Measurements from ENCODE around the gene SPATA31C1.
"Not testable (repeated sequence)": the region's sequence is repeated elsewhere in the genome, so short reads cannot be mapped to it uniquely, and the experiment has no call there.

The SPATA31C1 gene

DNA sequence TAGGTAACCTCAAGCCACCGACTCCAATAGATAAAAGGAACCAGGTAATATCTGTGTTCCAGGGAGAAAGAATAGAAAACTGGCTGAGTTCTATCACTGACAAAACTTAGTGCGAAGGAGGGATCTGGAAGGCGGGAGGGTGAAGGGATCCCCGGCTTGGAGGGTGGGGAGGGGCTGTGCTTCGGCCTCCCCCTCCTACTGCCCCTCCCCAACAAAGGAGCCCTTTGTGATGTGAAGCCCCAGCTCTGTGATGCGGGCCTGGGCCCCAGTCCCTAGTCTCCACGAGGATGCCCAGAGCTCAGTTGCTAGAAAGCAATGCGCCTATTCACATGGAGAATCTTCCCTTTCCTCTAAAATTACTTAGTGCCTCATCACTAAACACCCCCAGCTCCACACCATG lies at the start of gene SPATA31C1:
SPATA31C1 (plus strand) TSS at position 301 of the 400 bp plus-strand sequence.
- not testable (repeated sequence) for DNase-seq

- DNase-seq, result no peak
Observed at GRCh38 chr9:87868175-87868574, 49.6 kb upstream of the SPATA31C1 start.

GRCh38 chr9:87868635-87869034 lies 49.1 kb upstream of the SPATA31C1 start:
- DNase-seq, result no peak

- DNase-seq, result no peak
Observed at GRCh38 chr9:87869082-87869481, 48.7 kb upstream of the SPATA31C1 start.

- DNase-seq, result no peak
Observed at GRCh38 chr9:87871425-87872078, 46.2 kb upstream of the SPATA31C1 start.

DNA sequence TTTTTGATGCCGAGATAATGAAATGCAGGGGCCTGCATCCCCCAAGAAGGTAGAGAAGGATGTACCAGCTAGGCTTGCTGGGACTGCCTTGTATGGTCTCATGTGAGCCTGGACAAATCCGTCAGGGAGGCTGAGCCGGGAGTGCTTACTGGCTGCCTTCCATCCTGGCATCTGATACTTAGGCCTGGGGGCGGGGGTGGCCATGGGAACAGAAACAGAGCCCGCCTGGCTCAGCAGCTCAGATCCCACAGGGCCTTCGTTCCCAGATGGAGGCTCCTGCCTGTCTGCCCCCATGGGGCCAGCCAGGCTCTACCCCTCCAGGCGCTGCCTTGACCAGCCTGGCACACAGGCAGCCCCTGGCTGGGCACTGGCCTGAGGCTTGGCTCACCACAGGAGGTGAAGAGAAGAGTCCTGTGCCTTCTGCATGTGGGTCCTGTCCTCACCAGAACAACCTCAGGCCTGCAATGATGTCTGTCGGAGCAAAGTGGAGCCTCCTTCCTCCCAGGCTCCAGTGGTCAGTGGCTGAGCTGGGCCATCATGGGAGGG lies 45.6 kb upstream of the SPATA31C1 start:
- no peak for DNase-seq

DNA sequence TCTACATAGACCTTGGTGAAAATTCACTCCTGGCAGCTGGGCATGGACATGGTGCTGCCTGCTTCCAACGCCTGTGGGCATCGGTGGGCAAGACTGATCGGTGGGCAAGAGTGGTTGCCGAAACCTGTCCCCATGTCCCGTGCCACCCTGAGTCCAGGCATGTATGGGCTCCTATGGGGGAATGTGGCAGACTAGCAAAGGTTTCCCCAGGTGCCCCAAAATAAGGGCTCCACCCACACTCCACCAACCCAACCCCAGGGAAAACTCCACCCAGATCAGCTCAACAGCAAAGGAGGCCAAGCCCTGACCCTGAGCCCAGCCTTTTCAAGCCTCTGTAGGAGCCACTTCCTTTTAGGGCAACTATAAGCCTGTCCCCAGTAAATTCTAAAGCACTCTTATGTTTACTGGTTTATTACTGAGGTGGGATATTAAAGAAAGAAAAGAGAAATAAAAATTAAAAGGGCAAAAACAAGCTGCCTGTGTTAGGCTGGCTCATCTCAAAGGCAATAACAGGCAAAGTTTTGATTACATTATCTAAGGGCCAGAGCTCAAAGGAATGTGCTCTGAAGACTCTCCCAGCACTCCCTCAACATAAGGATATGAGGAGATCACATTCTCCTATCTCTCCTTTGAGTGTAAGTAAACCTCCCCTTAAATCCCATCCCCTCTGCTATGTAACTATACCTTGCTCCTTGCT lies 44.0 kb upstream of the SPATA31C1 start:
- no peak for DNase-seq

GRCh38 chr9:87874304-87874623 lies 43.5 kb upstream of the SPATA31C1 start:
- no peak for DNase-seq

GRCh38 chr9:87875060-87875459 lies 42.7 kb upstream of the SPATA31C1 start:
- DNase-seq, result no peak

DNA sequence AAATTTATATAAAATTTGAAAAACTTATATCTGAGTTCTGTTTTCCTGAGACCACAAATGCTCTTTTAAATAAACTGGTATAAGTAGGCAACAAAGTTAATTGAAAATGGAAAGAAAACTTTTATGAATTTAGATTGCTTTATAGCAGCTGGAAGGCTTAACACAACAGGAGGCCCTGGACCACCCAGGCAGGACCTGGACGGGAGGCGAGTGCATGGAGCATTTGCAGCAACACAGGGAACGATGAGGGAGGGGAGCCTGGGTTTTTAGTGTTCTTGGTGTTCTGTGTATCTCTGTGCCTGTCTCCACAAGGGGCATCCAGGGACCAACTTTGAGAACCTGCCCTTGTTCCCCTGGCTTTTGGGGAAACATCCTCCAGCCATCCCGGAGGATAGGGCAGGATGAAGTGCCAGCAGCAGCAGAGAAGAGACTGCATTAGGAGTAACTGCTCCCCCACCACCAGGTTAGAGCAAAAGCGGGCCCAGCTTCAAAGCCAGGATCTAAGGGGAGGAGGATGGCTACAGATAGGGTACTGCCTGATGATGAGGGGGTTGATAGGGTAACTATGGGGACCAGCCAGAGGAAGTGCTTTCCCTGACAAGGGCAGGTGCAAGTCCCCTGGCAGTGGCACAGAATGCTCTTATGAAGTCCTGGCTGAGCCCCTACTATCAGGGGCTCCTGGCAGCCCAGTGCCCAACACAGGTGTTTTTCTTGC lies 41.8 kb upstream of the SPATA31C1 start:
- no peak for DNase-seq

- DNase-seq, result no peak
Observed at GRCh38 chr9:87876708-87877107, 41.1 kb upstream of the SPATA31C1 start.

DNA sequence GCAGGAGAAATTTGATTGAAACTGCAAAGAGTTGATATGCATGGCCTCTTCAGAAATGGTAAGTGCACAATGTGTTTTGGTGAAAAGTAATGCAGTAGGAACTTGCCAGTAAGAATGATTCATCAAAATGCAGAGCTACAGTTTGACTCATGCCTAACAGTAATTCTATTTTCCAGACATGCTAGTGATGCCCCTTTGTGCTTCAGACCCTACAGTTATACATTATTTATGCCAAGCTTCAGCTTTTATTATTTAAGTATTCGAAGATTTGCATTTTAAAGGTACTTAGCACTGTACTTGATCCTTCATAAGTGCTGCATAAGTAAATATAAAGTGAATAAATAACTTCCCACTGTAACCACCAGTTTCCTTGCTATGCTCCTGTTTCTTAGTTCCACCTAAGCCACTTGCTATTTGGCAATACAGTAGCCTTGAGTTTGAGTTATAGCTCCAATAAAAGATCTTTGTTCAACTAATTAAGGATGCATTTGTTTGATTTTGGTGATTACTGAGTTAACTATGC lies 38.7 kb upstream of the SPATA31C1 start:
- peak; percentile 72 for DNase-seq

DNA sequence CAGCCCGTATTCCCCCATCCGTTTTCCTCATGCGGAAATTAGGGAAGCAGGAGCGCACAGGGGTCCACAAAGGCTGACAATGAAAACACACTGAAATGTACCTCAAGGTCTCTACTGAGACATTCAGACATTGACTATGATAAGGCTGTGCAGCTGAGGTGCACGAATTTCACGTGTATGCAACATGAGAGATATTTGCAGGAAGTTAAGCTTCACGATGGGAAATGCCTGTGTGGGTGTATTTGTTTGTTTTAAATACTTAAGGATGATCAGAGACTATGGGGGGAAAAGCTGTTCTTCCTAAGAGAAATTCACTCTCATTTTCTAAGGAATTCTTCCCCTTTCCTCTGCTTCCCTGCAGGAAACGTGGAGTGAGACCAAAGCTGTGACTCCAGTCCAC lies 37.6 kb upstream of the SPATA31C1 start:
- DNase-seq, result no peak

DNA sequence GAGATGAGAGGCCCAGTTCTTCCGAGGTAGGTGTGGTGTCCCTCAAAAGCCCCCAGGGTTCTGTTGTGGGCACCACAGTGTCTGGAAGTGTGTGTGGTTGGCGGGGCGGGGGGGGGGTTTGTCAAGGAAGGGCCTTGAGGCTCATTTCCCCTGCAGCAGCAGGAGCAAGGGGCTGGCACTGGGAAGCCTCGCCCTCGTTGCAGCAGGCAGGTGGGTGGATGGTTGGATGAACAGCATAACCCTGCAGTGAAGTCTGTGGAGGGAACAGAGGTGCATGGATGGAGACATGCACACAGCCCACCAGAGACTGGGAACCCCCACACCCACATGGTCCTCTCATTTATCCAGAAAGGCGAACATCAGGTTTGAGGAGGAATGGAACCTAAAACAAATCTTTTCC lies 37.1 kb upstream of the SPATA31C1 start:
- DNase-seq, result no peak

GRCh38 chr9:87882627-87883026 lies 35.1 kb upstream of the SPATA31C1 start, which contains the start of gene SPATA31E1:
TSS of gene SPATA31E1 (plus strand) at chr9:87882877. CDS start at chr9:87882892, 15 bp downstream.
- DNase-seq, result no peak

GRCh38 chr9:87883274-87883673 lies 34.5 kb upstream of the SPATA31C1 start:
- DNase-seq, result no peak

DNA sequence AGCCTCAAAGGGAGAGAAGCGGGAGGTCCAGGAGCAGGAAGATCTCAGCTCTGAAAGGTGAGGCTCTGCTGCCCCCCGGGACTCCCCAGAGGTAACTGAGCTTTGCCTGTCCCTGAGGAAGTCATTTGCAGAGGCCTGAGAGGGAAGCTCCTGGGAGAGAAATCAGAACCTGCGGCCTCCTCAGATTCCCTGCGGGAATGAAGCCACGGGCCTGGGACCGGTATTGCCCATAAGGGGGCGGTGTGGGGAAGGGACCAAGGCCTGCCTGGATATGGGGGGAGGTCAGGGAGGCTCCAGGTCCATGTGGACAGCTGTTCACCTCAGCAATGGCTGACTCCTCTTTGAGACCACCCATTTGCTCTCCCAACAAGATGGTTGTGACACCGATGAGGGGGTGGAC lies 33.8 kb upstream of the SPATA31C1 start:
- no peak for DNase-seq

DNA sequence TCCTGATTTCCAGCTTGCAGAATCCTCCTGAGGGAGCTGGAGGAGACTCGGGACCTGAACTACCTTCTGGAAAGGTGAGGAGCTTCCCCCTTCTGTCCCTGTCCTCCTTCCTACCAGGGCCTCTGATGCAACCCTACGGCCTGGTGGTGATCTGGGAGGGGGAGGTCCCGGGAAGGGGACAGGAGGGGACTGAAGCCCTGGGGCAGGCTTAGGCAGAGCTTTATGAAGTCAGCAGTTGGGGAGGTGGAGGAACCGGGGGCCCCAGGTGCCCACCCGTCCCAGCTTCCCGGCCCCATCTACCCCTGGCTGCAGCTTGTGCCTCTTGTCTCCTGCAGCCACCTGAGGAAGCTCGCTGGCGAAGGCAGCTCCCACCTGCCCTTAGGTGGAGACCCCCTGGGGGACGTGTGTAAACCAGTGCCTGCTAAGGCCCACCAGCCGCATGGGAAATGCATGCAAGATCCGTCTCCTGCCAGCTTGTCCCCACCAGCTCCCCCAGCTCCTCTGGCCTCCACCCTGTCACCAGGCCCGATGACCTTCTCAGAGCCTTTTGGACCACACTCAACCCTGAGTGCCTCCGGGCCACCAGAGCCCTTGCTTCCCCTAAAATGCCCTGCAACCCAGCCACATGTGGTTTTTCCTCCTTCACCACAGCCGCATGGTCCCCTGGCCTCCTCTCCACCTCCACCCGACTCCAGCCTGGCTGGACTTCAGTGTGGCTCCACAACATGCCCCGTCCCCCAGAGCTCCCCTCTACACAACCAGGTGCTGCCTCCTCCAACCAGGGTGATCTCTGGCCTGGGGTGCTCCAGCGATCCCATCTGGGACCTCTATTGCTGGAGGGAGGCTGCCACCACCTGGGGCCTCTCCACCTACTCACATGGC lies 32.9 kb upstream of the SPATA31C1 start:
- DNase-seq, result no peak

DNA sequence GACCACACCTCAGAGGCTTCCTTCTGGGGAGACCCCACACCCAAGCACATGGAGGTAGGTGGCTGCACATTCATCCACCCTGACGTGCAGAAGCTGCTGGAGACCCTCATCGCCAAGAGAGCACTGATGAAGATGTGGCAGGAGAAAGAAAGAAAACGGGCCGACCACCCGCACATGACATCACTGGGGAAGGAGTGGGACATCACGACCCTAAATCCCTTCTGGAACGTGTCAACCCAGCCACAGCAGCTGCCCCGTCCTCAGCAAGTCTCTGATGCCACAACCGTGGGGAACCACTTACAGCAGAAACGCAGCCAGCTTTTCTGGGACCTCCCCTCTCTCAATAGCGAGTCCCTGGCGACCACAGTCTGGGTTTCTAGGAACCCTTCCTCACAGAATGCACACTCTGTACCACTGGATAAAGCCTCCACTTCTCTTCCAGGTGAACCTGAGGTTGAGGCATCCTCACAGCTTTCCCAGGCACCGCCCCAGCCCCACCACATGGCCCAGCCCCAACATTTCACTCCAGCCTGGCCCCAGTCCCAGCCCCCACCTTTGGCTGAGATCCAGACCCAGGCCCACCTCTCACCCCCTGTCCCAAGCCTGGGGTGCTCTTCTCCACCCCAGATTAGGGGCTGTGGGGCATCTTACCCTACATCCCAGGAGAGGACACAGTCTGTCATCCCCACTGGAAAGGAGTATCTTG lies 32.1 kb upstream of the SPATA31C1 start:
- no peak for DNase-seq

DNA sequence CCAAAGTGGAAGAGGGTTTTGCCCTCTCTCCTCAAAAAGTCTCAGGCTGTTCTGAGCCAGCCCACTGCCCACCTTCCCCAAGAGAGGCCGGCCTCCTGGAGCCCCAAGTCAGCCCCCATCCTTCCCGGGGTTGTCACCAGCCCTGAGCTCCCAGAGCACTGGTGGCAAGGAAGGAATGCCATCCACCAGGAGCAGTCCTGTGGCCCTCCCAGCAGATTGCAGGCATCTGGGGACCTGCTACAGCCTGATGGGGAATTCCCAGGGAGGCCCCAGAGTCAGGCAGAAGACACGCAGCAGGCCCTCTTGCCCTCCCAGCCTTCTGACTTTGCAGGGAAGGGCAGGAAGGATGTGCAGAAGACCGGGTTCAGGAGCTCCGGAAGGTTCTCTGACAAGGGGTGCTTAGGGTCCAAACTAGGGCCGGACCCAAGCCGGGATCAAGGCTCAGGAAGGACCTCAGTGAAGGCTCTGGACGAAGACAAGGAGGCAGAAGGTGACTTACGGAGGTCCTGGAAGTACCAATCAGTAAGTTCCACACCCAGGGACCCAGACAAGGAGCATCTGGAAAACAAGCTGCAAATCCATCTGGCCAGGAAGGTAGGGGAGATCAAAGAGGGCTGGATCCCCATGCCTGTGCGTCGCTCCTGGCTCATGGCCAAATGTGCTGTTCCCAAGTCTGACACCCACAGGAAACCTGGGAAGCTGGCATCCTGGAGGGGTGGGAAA lies 31.4 kb upstream of the SPATA31C1 start:
- no peak for DNase-seq

- no peak for DNase-seq
Observed at GRCh38 chr9:87886933-87887505, 30.7 kb upstream of the SPATA31C1 start.
